Measurements from ENCODE around the gene LRRC30. TPM values are rescaled to one million over a fixed set of nuclear protein-coding genes. Genes with fewer than 3 reads are reported as not detected.

Gene LRRC30
- total RNA-seq, 1 donor from 2014 or later: not detected

GRCh38 chr18:7281579-7281978 is 50.7 kb downstream of the LRRC30 start:
- Histone ChIP-seq H3K36me3 (no peaks in the 10 kb centered on the region), H3K9me3 (replicated peaks) (no peaks in the 10 kb centered on the region), H3K27me3 (ENCODE audit: low read depth) (no peaks in the 10 kb centered on the region), H3K4me3 (no peak overlapping the region), H3K27ac (replicated peaks) (no peak overlapping the region), H3K4me1 (no peaks in the 10 kb centered on the region)
- DNase-seq: no peak
- no peak for TF ChIP-seq CTCF (IDR thresholded peaks at IDR 0.05; ENCODE audit: borderline replicate concordance)
- intact Hi-C loops (cut with micrococcal nuclease): no loop called here

Other genes with a start within 250 kb of the LRRC30 start
- gene LAMA1, start 113.3 kb upstream of the LRRC30 start, total RNA-seq: not detected